Natural killer cell (primary cell): ENCODE data around the gene APC2. TPM values are rescaled to one million over a fixed set of nuclear protein-coding genes. Genes with fewer than 3 reads are reported as not detected.
"Not testable (repeated sequence)": the region's sequence is repeated elsewhere in the genome, so short reads cannot be mapped to it uniquely, and the experiment has no call there.

ENCODE experiments used
- ATAC-seq, 3 donors: fragments of 150-1000 bp in 2 of 3; fragments of 200-7000 bp in 1 of 3; cut with Tn5 transposase; 1 replicate in 1 of 3; 2 replicates in 2 of 3; pipeline ENCODE4 v1.10.0; 2021; ENCODE audit warnings: mild to moderate bottlenecking in 2 of 3, moderate library complexity in 2 of 3
- DNase-seq, 2 donors: peaks; one replicate each; pipeline versions ENCODE4 v3.0.0 to v3.0.0-alpha.2; 2013 to 2021; ENCODE audit warnings: mixed read lengths in 1 of 2
- H3K27ac ChIP-seq: one replicate; pipeline ENCODE4 v1.5.1; 2013; ENCODE audit warnings: mild to moderate bottlenecking, low read length
- H3K27me3 ChIP-seq: one replicate; pipeline ENCODE4 v1.6.1; 2013; ENCODE audit warnings: low read length; ENCODE audit not compliant: control insufficient read depth, insufficient read depth
- H3K36me3 ChIP-seq: one replicate; pipeline ENCODE4 v1.6.1; 2013; ENCODE audit warnings: low read length; ENCODE audit not compliant: control insufficient read depth, insufficient read depth
- H3K4me1 ChIP-seq: one replicate; pipeline ENCODE4 v1.6.1; 2013; ENCODE audit warnings: low read length; ENCODE audit not compliant: control insufficient read depth, insufficient read depth
- H3K4me3 ChIP-seq: one replicate; pipeline ENCODE4 v1.5.1; 2013; ENCODE audit warnings: low read length
- H3K9me3 ChIP-seq: one replicate; pipeline ENCODE4 v1.6.1; 2013; ENCODE audit warnings: low read length; ENCODE audit not compliant: control insufficient read depth, insufficient read depth
- H3K27ac Mint-ChIP-seq, 2 donors: one replicate each; pipeline ENCODE4 v1.8.0; 2022; ENCODE audit warnings: mild to moderate bottlenecking in 2 of 2, mixed read lengths in 2 of 2, moderate library complexity in 1 of 2
- H3K27me3 Mint-ChIP-seq, 2 donors: one replicate each; pipeline ENCODE4 v1.8.0; 2022; ENCODE audit warnings: low read depth in 2 of 2, mixed read lengths in 2 of 2
- H3K36me3 Mint-ChIP-seq: one replicate; pipeline ENCODE4 v1.8.0; 2022; ENCODE audit warnings: mixed read lengths
- H3K4me1 Mint-ChIP-seq, 2 donors: one replicate each; pipeline ENCODE4 v1.8.0; 2022; ENCODE audit warnings: mixed read lengths in 2 of 2
- H3K4me3 Mint-ChIP-seq: one replicate; pipeline ENCODE4 v1.8.0; 2022; ENCODE audit warnings: mild to moderate bottlenecking, moderate library complexity, mixed read lengths
- H3K9me3 Mint-ChIP-seq, 2 donors: one replicate each; pipeline ENCODE4 v1.8.0; 2022; ENCODE audit warnings: mixed read lengths in 2 of 2
- WGBS: methylation state at CpG from one replicate; pipeline ENCODE4 v1.1.7; 2013; ENCODE audit warnings: missing lambda C conversion rate; ENCODE audit not compliant: insufficient coverage; 5-methylcytosine and 5-hydroxymethylcytosine counted together
- intact Hi-C: fragments of 100-400 bp; cut with micrococcal nuclease; formaldehyde crosslinking; loops from one replicate; pipeline ENCODE4 v1.14.2; 2022
- total RNA-seq, 4 donors: library from RNA; stranded (reverse); fragments of 120-200 nt in 1 of 4; gene quantifications; one replicate each; pipeline versions ENCODE4 v1.2.3 to v1.2.4, GENCODE V29; 2013 to 2022
- TF ChIP-seq, protein P1 (sequence below): fragments of 200-600 bp; IDR thresholded peaks from one replicate; pipeline ENCODE4 v1.8.0; 2022; ENCODE audit warnings: antibody characterized with exemption

The APC2 gene
- total RNA-seq, 3 donors from 2014 or later (not counting 1 experiment from before 2014, with no cell fraction given), result 0.14 to 0.58 (median 0.27) TPM

DNA sequence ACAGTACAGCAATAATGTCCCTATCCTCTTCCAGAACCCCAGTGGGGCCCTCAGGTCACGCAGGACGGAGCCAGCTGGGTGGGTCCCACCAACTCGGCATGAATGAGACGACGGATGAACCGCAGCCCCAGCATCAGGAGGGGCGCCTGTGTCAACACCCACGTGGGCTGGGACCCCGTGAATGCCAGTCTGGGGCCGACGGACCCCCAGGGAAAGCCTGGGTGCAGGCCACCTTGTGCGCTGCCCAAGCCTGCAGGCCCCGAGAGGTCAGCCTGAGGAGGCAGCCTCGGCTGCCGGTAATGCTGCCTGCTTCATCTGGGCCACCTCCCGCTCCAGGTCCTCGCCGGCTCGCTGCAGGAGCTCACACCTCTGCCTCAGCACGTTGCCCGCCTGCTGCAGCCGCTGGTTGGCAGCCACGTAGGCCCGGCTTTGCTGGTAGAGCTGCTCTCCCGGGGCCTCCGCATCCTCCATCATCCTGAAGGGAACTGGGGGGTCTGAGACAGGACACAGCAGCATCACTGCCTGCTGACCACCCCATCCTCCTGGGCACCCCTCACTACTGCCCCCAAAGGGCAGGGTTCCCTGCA, 24.9 kb downstream of the APC2 start:
- peaks cover 9 to 36% of the 10 kb centered on the region in 2 donors for H3K4me1 Mint-ChIP-seq
- intact Hi-C loops, result no loop called here
- WGBS, result 95% methylated on average over 26 of the region's 26 CpGs

DNA sequence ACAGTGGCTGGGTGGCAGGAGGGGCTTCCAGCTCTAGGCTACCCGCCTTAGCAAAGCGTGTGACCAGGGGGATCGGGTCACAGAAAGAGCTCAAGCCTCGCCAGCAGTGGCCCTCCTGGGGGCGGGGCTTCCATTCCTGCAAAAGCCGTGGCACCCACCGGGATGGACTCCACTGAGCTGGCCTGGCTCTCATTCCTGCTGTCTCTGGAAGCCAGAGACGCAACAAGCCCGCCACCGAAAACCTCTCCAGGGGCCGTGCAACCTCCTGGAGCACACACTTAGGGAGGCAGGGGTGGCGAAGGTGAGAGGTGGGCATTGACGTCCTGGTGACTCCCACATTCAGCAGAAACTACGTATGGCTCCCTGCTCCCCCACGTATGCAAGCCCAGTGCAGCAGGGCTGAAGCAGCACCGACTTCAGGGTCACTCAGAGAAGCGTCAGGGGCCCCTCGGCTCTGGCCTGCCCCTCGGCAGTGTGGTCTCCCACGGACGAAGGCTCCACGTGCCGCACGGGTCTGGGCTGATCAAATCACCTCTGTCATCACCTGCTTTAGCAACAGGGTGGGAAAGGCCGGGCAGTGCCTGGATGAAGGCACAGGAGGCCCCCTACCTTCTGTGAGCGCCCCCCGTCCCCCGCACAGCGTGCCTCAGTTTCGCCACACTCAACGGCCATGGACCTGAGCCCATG, 26.0 kb downstream of the APC2 start:
- DNase-seq (no peak), ATAC-seq (no peak)
- H3K9me3 ChIP-seq, result no peaks in the 10 kb centered on the region
- H3K36me3 ChIP-seq, result peaks cover 2% of the 10 kb centered on the region
- H3K27me3 ChIP-seq, result peaks cover 12% of the 10 kb centered on the region
- no peak overlapping the region for H3K4me3 ChIP-seq
- no peak overlapping the region for H3K27ac ChIP-seq
- peaks cover 46% of the 10 kb centered on the region for H3K4me1 ChIP-seq
- 96% methylated on average over 31 of the region's 31 CpGs for WGBS
- no peak overlapping the region for H3K27ac Mint-ChIP-seq
- H3K27me3 Mint-ChIP-seq, result peaks cover 0 to 2% of the 10 kb centered on the region in 2 donors
- TF ChIP-seq, protein P1, sequence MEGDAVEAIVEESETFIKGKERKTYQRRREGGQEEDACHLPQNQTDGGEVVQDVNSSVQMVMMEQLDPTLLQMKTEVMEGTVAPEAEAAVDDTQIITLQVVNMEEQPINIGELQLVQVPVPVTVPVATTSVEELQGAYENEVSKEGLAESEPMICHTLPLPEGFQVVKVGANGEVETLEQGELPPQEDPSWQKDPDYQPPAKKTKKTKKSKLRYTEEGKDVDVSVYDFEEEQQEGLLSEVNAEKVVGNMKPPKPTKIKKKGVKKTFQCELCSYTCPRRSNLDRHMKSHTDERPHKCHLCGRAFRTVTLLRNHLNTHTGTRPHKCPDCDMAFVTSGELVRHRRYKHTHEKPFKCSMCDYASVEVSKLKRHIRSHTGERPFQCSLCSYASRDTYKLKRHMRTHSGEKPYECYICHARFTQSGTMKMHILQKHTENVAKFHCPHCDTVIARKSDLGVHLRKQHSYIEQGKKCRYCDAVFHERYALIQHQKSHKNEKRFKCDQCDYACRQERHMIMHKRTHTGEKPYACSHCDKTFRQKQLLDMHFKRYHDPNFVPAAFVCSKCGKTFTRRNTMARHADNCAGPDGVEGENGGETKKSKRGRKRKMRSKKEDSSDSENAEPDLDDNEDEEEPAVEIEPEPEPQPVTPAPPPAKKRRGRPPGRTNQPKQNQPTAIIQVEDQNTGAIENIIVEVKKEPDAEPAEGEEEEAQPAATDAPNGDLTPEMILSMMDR, result no peak
- no peaks in the 10 kb centered on the region for H3K9me3 Mint-ChIP-seq
- no peaks in the 10 kb centered on the region for H3K36me3 Mint-ChIP-seq
- intact Hi-C loops, result no loop called here
- H3K4me1 Mint-ChIP-seq, result peaks cover 9 to 37% of the 10 kb centered on the region in 2 donors
- H3K4me3 Mint-ChIP-seq, result no peak overlapping the region

More for the DNA sequence above, 24.9 kb downstream of the APC2 start:
- peak overlapping the region; percentile 9 for H3K4me3 Mint-ChIP-seq
- Histone ChIP-seq H3K36me3 (peaks cover 2% of the 10 kb centered on the region), H3K4me3 (no peak overlapping the region), H3K9me3 (no peaks in the 10 kb centered on the region), H3K4me1 (peaks cover 55% of the 10 kb centered on the region), H3K27me3 (peaks cover 17% of the 10 kb centered on the region), H3K27ac (no peak overlapping the region)
- ATAC-seq (no peak), DNase-seq (no peak)
- H3K27me3 Mint-ChIP-seq, result peaks cover 0 to 5% of the 10 kb centered on the region in 2 donors
- no peaks in the 10 kb centered on the region for H3K9me3 Mint-ChIP-seq
- H3K36me3 Mint-ChIP-seq, result no peaks in the 10 kb centered on the region
- H3K27ac Mint-ChIP-seq, result no peak overlapping the region
- TF ChIP-seq, protein P1, result no peak

DNA sequence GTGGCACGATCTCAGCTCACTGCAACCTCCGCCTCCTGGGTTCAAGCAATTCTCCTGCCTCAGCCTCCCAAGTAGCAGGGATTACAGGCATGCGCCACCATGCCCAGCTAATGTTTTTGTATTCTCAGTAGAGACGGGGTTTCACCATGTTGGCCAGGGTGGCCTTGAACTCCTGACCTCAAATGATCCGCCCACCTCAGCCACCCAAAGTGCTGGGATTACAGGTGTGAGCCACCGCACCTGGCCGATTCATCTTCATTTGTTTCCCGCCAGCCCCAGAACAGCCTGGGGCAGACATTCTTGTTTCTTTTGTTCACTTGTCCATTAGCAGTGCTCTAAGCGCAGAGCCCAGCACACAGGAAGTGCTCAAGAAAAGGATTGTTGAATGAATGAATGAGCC, 27.1 kb downstream of the APC2 start:
- H3K27ac Mint-ChIP-seq, H3K36me3 ChIP-seq, H3K4me3 ChIP-seq, DNase-seq, H3K27me3 Mint-ChIP-seq, H3K27me3 ChIP-seq, H3K36me3 Mint-ChIP-seq, H3K9me3 ChIP-seq, H3K4me3 Mint-ChIP-seq, H3K9me3 Mint-ChIP-seq, H3K27ac ChIP-seq, intact Hi-C loops, ATAC-seq: not testable (repeated sequence)
- WGBS, result 97% methylated on average over 9 of the region's 9 CpGs
- peaks cover 35% of the 10 kb centered on the region for H3K4me1 ChIP-seq
- H3K4me1 Mint-ChIP-seq, result peaks cover 9 to 32% of the 10 kb centered on the region in 2 donors

DNA sequence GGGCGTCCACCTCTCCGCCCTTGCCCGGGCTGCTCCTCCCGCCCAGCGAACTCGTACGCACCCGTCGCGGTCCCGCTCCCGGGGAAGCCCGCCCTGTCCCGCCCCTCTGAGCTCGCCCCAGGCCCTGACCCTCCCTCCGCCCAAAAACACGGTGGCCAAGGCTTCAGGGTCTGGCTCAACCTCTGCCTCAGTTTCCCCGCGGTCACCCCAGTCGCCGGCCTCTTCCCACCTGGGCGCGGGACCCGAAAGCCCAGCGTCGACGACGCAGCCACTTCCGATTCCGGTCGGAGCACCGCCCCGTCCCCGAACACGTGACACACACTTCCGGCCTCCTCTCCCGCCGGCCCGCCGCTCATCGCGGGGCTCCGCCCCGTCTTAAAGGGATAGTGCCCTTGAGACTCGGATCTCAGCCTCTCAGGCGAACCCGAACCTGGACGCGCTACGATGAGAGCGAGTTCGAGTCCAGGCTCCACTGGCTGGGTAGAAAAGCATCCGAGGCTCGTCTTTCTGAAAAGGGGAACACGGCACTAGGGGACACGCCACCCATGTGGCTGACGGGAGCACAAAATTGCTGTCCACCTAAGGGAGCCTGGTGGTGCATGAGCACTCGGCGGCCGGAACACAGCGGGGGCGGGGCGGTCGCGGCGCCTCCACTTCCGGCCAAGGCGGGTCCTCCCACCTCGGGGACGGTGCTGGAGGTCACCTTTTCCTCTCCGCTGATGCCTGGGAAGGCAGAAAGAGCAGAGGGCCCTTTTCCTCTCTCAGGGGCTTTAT, 29.2 kb downstream of the APC2 start, which contains the start of gene C19orf25:
Gene C19orf25 (minus strand): TSS at position 282 of the 774 bp plus-strand sequence. CDS start 312 bp downstream, outside the sequence.
- under 1% methylated on average over 71 of the region's 71 CpGs for WGBS
- intact Hi-C loops, result loop anchor here (1.0 kb wide), 1 partner anchor 11 kb away; the partner anchor contains the start of gene PCSK4
- Histone ChIP-seq H3K27me3 (no peaks in the 10 kb centered on the region), H3K9me3 (no peaks in the 10 kb centered on the region), H3K36me3 (peaks cover 2% of the 10 kb centered on the region), H3K27ac (peak within 1 kb of the TSS; percentile 85), H3K4me3 (peak within 1 kb of the TSS; percentile 86), H3K4me1 (peaks cover 25% of the 10 kb centered on the region)
- Mint-ChIP-seq H3K9me3 (no peaks in the 10 kb centered on the region), H3K4me3 (peak within 1 kb of the TSS; percentile 98), H3K27ac (peak within 1 kb of the TSS; percentile 92 to 97), H3K4me1 (peaks cover 9 to 25% of the 10 kb centered on the region in 2 donors), H3K27me3 (no peaks in the 10 kb centered on the region), H3K36me3 (no peaks in the 10 kb centered on the region)
- DNase-seq (peak; percentile 89 to 94), ATAC-seq (peak; percentile 95 to 97 (median 97))
- TF ChIP-seq, protein P1, result no peak
